ENCODE measurements around the gene PRTFDC1. TPM values are rescaled to one million over a fixed set of nuclear protein-coding genes. Genes with fewer than 3 reads are reported as not detected.

PRTFDC1 gene
- total and polyA plus RNA-seq, 2 of the 8 experiments (the other 6 are each of a cell fraction or from before 2014, with no cell fraction given): 5.9 to 6.6 TPM

DNA sequence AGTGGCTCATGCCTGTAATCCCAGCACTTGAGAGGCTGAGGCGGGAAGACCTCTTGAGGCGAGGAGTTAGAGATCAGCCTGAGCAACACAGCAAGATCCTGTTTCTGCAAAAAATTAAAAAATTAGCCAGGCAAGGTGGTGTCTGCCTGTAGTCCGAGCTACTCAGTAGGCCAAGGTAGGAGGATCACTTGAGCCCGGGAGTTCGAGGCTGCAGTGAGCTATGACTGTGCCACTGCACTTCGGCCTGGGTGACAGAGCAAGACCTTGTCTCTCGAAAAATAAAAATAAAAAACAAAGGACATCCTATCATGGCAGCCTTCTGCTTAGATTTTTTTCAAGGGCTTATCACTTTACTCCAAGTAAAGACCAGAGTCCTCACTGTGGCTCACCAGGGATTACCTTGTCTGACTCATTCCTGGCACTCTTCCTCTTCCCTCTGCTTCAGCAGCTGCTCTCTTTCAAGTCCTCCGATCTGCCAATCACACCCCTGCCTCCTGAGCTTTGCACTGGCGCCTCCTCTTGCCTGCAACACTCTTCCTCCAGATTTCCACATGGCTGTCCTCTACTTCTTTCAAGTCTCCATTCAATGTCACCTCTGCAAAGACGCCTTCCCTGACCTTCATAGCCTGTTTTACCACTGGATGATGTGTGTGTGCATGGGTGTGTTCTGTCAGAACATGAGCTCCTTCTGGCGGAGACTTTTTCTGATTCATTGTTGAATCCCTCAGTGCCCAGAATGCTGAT, 7.7 kb downstream of the PRTFDC1 start:
- Histone ChIP-seq H2BK15ac (ENCODE audit: low read length) (no peak overlapping the region), H3K14ac (ENCODE audit: insufficient read length) (no peak overlapping the region), H4K20me1 (replicated peaks in 1 of 2; ENCODE audit: control insufficient read depth in 1 of 2, insufficient read depth in 2 of 2, low read length in 2 of 2) (no peaks in the 10 kb centered on the region), H3K9me3 (ENCODE audit: insufficient read depth in 2 of 2, low read depth in 1 of 2, low read length in 1 of 2) (no peaks in the 10 kb centered on the region), H4K91ac (replicated peaks; ENCODE audit: insufficient read length, low read length) (no peak overlapping the region), H3K56ac (replicated peaks; ENCODE audit: insufficient read length, low read depth, low read length) (no peak overlapping the region), H3K23ac (ENCODE audit: insufficient read length) (no peak overlapping the region), H2BK20ac (ENCODE audit: low read length) (no peak overlapping the region), H4K8ac (ENCODE audit: extremely low read depth, insufficient read depth, low read length) (no peak overlapping the region), H3K4ac (replicated peaks; ENCODE audit: insufficient read length, low read depth, low read length) (no peak overlapping the region), H4K5ac (ENCODE audit: insufficient read length, low read depth, low read length) (no peak overlapping the region), H3K4me1 (replicated peaks in 1 of 4; ENCODE audit: control insufficient read depth in 3 of 4, insufficient read depth in 4 of 4, low read length in 3 of 4) (peaks cover 0 to 2% (median 0%) of the 10 kb centered on the region in 4 experiments; a peak in 1 of 7 replicates), H3K9ac (replicated peaks in 1 of 4; ENCODE audit: extremely low read depth in 1 of 4, low read depth in 3 of 4, low read length in 3 of 4) (no peak overlapping the region), H3K4me2 (ENCODE audit: insufficient read depth in 1 of 2, low read depth in 2 of 2, low read length in 2 of 2) (no peak overlapping the region), H2BK12ac (ENCODE audit: low read depth, low read length) (no peak overlapping the region), H2BK5ac (ENCODE audit: low read depth, low read length) (no peak overlapping the region), H3K27ac (ENCODE audit: low read depth, low read length) (no peak overlapping the region), H2AFZ (ENCODE audit: low read length) (no peak overlapping the region), H3K23me2 (ENCODE audit: low read depth, low read length) (no peaks in the 10 kb centered on the region), H3K79me2 (ENCODE audit: control insufficient read depth in 1 of 2, insufficient read depth in 2 of 2, low read length in 2 of 2) (no peaks in the 10 kb centered on the region), H3K27me3 (replicated peaks in 1 of 4; ENCODE audit: control insufficient read depth in 3 of 4, extremely low read depth in 1 of 4, insufficient read depth in 3 of 4, low read length in 3 of 4) (no peaks in the 10 kb centered on the region), H3K79me1 (ENCODE audit: low read depth, low read length) (no peaks in the 10 kb centered on the region), H3K4me3 (ENCODE audit: extremely low read depth in 1 of 4, insufficient read depth in 2 of 4, low read depth in 3 of 4, low read length in 4 of 4) (no peak overlapping the region), H3K36me3 (ENCODE audit: control insufficient read depth in 2 of 4, insufficient read depth in 4 of 4, low read length in 3 of 4) (no peaks in the 10 kb centered on the region), H3K18ac (ENCODE audit: extremely low read depth, low read length) (no peak overlapping the region), H2BK120ac (replicated peaks; ENCODE audit: low read depth, low read length) (no peak overlapping the region), H2AK5ac (ENCODE audit: low read depth, low read length) (no peak overlapping the region)
- no peak for TF ChIP-seq RFX5 (IDR thresholded peaks at IDR 0.05; ENCODE audit: borderline replicate concordance, low read depth, low read length)
- TF ChIP-seq RAD21 (IDR thresholded peaks at IDR 0.05 in 1 of 2, conservative IDR thresholded peaks at IDR 0.05 in 1 of 2; ENCODE audit: low read depth in 2 of 2, low read length in 2 of 2): peak; percentile 5 to 27; a peak in 2 of 4 replicates
- TF ChIP-seq, protein P1, sequence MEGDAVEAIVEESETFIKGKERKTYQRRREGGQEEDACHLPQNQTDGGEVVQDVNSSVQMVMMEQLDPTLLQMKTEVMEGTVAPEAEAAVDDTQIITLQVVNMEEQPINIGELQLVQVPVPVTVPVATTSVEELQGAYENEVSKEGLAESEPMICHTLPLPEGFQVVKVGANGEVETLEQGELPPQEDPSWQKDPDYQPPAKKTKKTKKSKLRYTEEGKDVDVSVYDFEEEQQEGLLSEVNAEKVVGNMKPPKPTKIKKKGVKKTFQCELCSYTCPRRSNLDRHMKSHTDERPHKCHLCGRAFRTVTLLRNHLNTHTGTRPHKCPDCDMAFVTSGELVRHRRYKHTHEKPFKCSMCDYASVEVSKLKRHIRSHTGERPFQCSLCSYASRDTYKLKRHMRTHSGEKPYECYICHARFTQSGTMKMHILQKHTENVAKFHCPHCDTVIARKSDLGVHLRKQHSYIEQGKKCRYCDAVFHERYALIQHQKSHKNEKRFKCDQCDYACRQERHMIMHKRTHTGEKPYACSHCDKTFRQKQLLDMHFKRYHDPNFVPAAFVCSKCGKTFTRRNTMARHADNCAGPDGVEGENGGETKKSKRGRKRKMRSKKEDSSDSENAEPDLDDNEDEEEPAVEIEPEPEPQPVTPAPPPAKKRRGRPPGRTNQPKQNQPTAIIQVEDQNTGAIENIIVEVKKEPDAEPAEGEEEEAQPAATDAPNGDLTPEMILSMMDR (IDR thresholded peaks at IDR 0.05; ENCODE audit: control extremely low read depth in 1 of 3, insufficient read depth in 1 of 3, low read depth in 1 of 3, low read length in 3 of 3): peak in 1 of 3 experiments; percentile 4; a peak in 1 of 4 replicates
- POLR2A ChIA-PET (ENCODE audit: partially characterized antibody): interaction anchor here (0.7 kb wide), 1 partner anchor 1521 kb away, joined by 3 read pairs; no protein-coding TSS in a partner anchor
- DNase-seq (ENCODE audit: low read depth in 1 of 2, low spot score in 2 of 2) (no peak), FAIRE-seq (no peak)
- CTCF ChIA-PET (ENCODE audit: partially characterized antibody): interaction anchor here (0.5 to 2.1 kb wide), 7 partner anchors 9 to 137 kb away, joined by 3 to 7 read pairs (median 3); no protein-coding TSS in a partner anchor
- WGBS, 2 experiments (ENCODE audit: extremely low coverage in 1 of 2, insufficient coverage in 1 of 2, insufficient read length in 1 of 2, insufficient replicate concordance in 2 of 2, low coverage in 1 of 2, low lambda C conversion rate in 2 of 2, missing lambda C conversion rate in 1 of 2): 87% methylated on average over 11 of the region's 11 CpGs; no CpG with 5 or more reads in 1 of the 2 experiments

Measured in H1 (cell line).